HCT116 (cell line): ENCODE data around the gene RPL14. TPM values are rescaled to one million over a fixed set of nuclear protein-coding genes. Genes with fewer than 3 reads are reported as not detected.

ENCODE experiments used
- ATAC-seq: fragments of 200-7000 bp; cut with Tn5 transposase; 2 replicates; pipeline ENCODE4 v1.9.1; 2020; ENCODE audit warnings: mild to moderate bottlenecking, moderate library complexity
- BruUV-seq: library from RNA; stranded (reverse); fragments of 400-500 nt; replicated peaks from 2 replicates; lab custom pipeline; 2021; lab: Mats Ljungman, UMichigan
- CTCF ChIA-PET: fragments of 300-600 bp; sonication (Branson Sonifier 250); formaldehyde crosslinking; loops from one replicate; lab custom pipeline; 2021; ENCODE audit warnings: antibody characterized with exemption; lab: Charles Lee
- POLR2A ChIA-PET: fragments of 300-600, 350-600 bp; sonication (Branson Sonifier 250); formaldehyde crosslinking; loops from one replicate; lab custom pipeline; 2021; ENCODE audit warnings: antibody characterized with exemption; lab: Charles Lee
- RAD21 ChIA-PET, 2 experiments: fragments of 300-600 bp; sonication (Branson Sonifier 250); formaldehyde crosslinking; loops; one replicate each; lab custom pipeline; 2023; ENCODE audit warnings: low total read pairs in 2 of 2; ENCODE audit not compliant: uncharacterized antibody in 2 of 2, unreplicated experiment in 2 of 2, low non-redundant PET in 1 of 2; lab: Charles Lee
- DNase-seq: peaks from one replicate; pipeline ENCODE4 v3.0.0-alpha.2; 2010; ENCODE audit warnings: low read depth, low spot score
- H2AFZ ChIP-seq: fragments of 200-600 bp; shearing (Covaris generic), sonication (generic); 2 replicates; pipeline ENCODE4 v1.6.1; 2017; ENCODE audit warnings: low read depth, mixed run types, mixed read lengths, antibody characterized with exemption, low read length; ENCODE audit not compliant: poor library complexity, severe bottlenecking
- H3K27ac ChIP-seq: 2 replicates; pipeline ENCODE4 v1.5.1; 2012; ENCODE audit warnings: low read depth, low read length
- H3K27me3 ChIP-seq: fragments of 200-600 bp; sonication (generic); 2 replicates; pipeline ENCODE4 v1.6.1; 2016; ENCODE audit warnings: mixed run types, low read length, mixed read lengths; ENCODE audit not compliant: insufficient read depth
- H3K36me3 ChIP-seq, 2 experiments: fragments of 200-500 bp in 1 of 2; fragments of 200-600 bp in 1 of 2; sonication (Bioruptor generic) in 1 of 2; sonication (generic) in 1 of 2; 2 replicates each; pipeline versions ENCODE4 v1.5.1 to v1.6.1; 2014 to 2016; ENCODE audit warnings: low read length in 2 of 2, inconsistent platforms in 1 of 2, mixed read lengths in 1 of 2, mixed run types in 1 of 2; ENCODE audit not compliant: insufficient read depth in 2 of 2, control insufficient read depth in 1 of 2
- H3K4me1 ChIP-seq, 2 experiments: fragments of 200-600 bp in 1 of 2; sonication (generic) in 1 of 2; 2 replicates each; pipeline versions ENCODE4 v1.5.1 to v1.6.1; 2012 to 2017; ENCODE audit warnings: low read length in 2 of 2, inconsistent platforms in 1 of 2, mild to moderate bottlenecking in 1 of 2, mixed read lengths in 1 of 2, mixed run types in 1 of 2, moderate library complexity in 1 of 2; ENCODE audit not compliant: insufficient read depth in 2 of 2, control insufficient read depth in 1 of 2
- H3K4me2 ChIP-seq: fragments of 200-600 bp; sonication (generic); 2 replicates; pipeline ENCODE4 v1.6.1; 2017; ENCODE audit warnings: mixed run types, low read length, mixed read lengths
- H3K4me3 ChIP-seq, 2 experiments: fragments of 200-600 bp in 1 of 2; sonication (generic) in 1 of 2; replicated peaks in 1 of 2; 2 replicates each; pipeline ENCODE4 v1.5.1; 2011 to 2016; ENCODE audit warnings: low read length in 2 of 2, control low read depth in 1 of 2, low read depth in 1 of 2, mild to moderate bottlenecking in 1 of 2, mixed read lengths in 1 of 2, mixed run types in 1 of 2
- H3K79me2 ChIP-seq: fragments of 200-600 bp; sonication (generic); 2 replicates; pipeline ENCODE4 v1.6.1; 2017; ENCODE audit warnings: mild to moderate bottlenecking, mixed run types, low read length, moderate library complexity, mixed read lengths; ENCODE audit not compliant: insufficient read depth
- H3K9ac ChIP-seq: fragments of 200-600 bp; sonication (generic); 2 replicates; pipeline ENCODE4 v1.6.1; 2016; ENCODE audit warnings: low read length, mixed read lengths
- H3K9me2 ChIP-seq: fragments of 200-600 bp; sonication (generic), shearing (Covaris generic); 2 replicates; pipeline ENCODE4 v1.6.1; 2017; ENCODE audit warnings: mixed run types, mild to moderate bottlenecking, moderate library complexity; ENCODE audit not compliant: insufficient read depth
- H3K9me3 ChIP-seq, 2 experiments: fragments of 200-500 bp in 1 of 2; fragments of 200-600 bp in 1 of 2; sonication (Bioruptor generic) in 1 of 2; sonication (generic) in 1 of 2; 2 replicates each; pipeline ENCODE4 v1.6.1; 2014 to 2017; ENCODE audit warnings: low read length in 2 of 2, mixed read lengths in 2 of 2, inconsistent platforms in 1 of 2, low read depth in 1 of 2, mild to moderate bottlenecking in 1 of 2, mixed run types in 1 of 2, moderate library complexity in 1 of 2; ENCODE audit not compliant: control insufficient read depth in 1 of 2, insufficient read depth in 1 of 2
- H4K20me1 ChIP-seq: fragments of 200-600 bp; sonication (generic), shearing (Covaris generic); 2 replicates; pipeline ENCODE4 v1.6.1; 2017; ENCODE audit warnings: mixed run types, mild to moderate bottlenecking, moderate library complexity; ENCODE audit not compliant: insufficient read depth
- CBX3 ChIP-seq: IDR thresholded peaks from 2 replicates; pipeline ENCODE4 v1.6.1; 2012; ENCODE audit warnings: low read depth
- EGR1 ChIP-seq: IDR thresholded peaks from 2 replicates; pipeline ENCODE4 v1.6.1; 2012; ENCODE audit warnings: low read depth
- FOSL1 ChIP-seq: IDR thresholded peaks from 2 replicates; pipeline ENCODE4 v1.6.1; 2012; ENCODE audit warnings: low read depth
- JUND ChIP-seq: IDR thresholded peaks from 2 replicates; pipeline ENCODE4 v1.6.1; 2012
- POLR2A ChIP-seq: IDR thresholded peaks from 2 replicates; pipeline ENCODE4 v1.7.0; 2011; ENCODE audit warnings: borderline replicate concordance; ENCODE audit not compliant: insufficient read depth, insufficient read length; ENCODE audit errors: extremely low read depth
- POLR2AphosphoS5 ChIP-seq: IDR thresholded peaks from 2 replicates; pipeline ENCODE4 v1.6.1; 2011; ENCODE audit warnings: mild to moderate bottlenecking, low read depth, low read length, moderate library complexity
- SIN3A ChIP-seq: IDR thresholded peaks from 2 replicates; pipeline ENCODE4 v1.6.1; 2012; ENCODE audit warnings: low read depth
- SP1 ChIP-seq: IDR thresholded peaks from 2 replicates; pipeline ENCODE4 v1.6.1; 2012; ENCODE audit warnings: low read depth
- SRF ChIP-seq: IDR thresholded peaks from 2 replicates; pipeline ENCODE4 v1.6.1; 2012; ENCODE audit warnings: low read depth
- TCF7L2 ChIP-seq: IDR thresholded peaks from 2 replicates; pipeline ENCODE4 v1.7.0; 2011; ENCODE audit warnings: borderline replicate concordance, inconsistent platforms; ENCODE audit not compliant: insufficient read depth, insufficient read length; ENCODE audit errors: extremely low read depth
- ZFX ChIP-seq: fragments of 450-650 bp; IDR thresholded peaks from 2 replicates; pipeline ENCODE4 v1.6.1; 2017
- intact Hi-C: fragments of 100-400 bp; cut with micrococcal nuclease; formaldehyde crosslinking; loops from 2 replicates; pipeline ENCODE4 v1.10.0; 2022
- total RNA-seq: library from RNA; stranded (reverse); gene quantifications from one replicate; pipeline ENCODE4 v1.2.1, GENCODE V29; 2021; ENCODE audit not compliant: unreplicated experiment
- TF ChIP-seq, protein P1 (sequence below): IDR thresholded peaks from 2 replicates; pipeline ENCODE4 v1.6.1; 2012; ENCODE audit warnings: low read depth
- TF ChIP-seq, protein P2 (sequence below): IDR thresholded peaks from 2 replicates; pipeline ENCODE4 v1.6.1; 2011; ENCODE audit warnings: mild to moderate bottlenecking, low read length, moderate library complexity; ENCODE audit not compliant: insufficient replicate concordance; ENCODE audit errors: extremely low read depth
- TF ChIP-seq, protein P3 (sequence below), 3 experiments: fragments of 200-600 bp in 1 of 3; sonication (generic) in 1 of 3; IDR thresholded peaks in 2 of 3; conservative IDR thresholded peaks in 1 of 3; 2 replicates each; pipeline ENCODE4 v1.5.1; 2012 to 2017; ENCODE audit warnings: low read depth in 2 of 3, low read length in 2 of 3, antibody characterized with exemption in 1 of 3, borderline replicate concordance in 1 of 3, control low read depth in 1 of 3, mild to moderate bottlenecking in 1 of 3, mixed read lengths in 1 of 3, mixed run types in 1 of 3, moderate library complexity in 1 of 3; ENCODE audit not compliant: insufficient read depth in 1 of 3

Gene RPL14
- total RNA-seq, 1 experiment from 2014 or later = 2,938 TPM

DNA sequence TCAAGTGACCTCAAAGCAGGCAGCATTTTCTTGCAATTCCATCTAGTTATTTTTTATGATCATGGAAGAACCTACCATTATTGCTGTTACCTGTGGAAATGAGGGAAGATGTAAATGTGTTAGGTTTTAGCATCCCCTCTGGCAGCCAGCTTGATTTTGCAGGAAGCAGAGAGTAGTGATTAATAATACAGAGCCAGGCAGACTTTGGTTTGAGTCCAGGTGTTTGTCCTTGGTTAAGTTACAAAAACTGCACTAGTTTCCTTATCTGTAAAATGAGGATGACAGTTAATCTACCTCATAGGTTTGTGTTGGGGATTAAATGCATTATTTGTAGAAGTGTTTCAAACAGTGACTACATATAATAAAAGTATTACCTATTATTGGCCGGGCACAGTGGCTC, 60.9 kb downstream of the RPL14 start:
- H3K79me2 ChIP-seq = no peaks in the 10 kb centered on the region
- H2AFZ ChIP-seq = no peak overlapping the region
- ChIA-PET CTCF (no interaction called here), RAD21 (no interaction called here), POLR2A (no interaction called here)
- H3K27ac ChIP-seq = no peak overlapping the region
- TF ChIP-seq POLR2A (no peak), POLR2AphosphoS5 (no peak), TCF7L2 (no peak), JUND (no peak), CBX3 (no peak), SRF (no peak), SIN3A (no peak), EGR1 (no peak), SP1 (no peak), FOSL1 (no peak), ZFX (no peak)
- TF ChIP-seq, protein P1, sequence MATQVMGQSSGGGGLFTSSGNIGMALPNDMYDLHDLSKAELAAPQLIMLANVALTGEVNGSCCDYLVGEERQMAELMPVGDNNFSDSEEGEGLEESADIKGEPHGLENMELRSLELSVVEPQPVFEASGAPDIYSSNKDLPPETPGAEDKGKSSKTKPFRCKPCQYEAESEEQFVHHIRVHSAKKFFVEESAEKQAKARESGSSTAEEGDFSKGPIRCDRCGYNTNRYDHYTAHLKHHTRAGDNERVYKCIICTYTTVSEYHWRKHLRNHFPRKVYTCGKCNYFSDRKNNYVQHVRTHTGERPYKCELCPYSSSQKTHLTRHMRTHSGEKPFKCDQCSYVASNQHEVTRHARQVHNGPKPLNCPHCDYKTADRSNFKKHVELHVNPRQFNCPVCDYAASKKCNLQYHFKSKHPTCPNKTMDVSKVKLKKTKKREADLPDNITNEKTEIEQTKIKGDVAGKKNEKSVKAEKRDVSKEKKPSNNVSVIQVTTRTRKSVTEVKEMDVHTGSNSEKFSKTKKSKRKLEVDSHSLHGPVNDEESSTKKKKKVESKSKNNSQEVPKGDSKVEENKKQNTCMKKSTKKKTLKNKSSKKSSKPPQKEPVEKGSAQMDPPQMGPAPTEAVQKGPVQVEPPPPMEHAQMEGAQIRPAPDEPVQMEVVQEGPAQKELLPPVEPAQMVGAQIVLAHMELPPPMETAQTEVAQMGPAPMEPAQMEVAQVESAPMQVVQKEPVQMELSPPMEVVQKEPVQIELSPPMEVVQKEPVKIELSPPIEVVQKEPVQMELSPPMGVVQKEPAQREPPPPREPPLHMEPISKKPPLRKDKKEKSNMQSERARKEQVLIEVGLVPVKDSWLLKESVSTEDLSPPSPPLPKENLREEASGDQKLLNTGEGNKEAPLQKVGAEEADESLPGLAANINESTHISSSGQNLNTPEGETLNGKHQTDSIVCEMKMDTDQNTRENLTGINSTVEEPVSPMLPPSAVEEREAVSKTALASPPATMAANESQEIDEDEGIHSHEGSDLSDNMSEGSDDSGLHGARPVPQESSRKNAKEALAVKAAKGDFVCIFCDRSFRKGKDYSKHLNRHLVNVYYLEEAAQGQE = no peak
- TF ChIP-seq, protein P2, sequence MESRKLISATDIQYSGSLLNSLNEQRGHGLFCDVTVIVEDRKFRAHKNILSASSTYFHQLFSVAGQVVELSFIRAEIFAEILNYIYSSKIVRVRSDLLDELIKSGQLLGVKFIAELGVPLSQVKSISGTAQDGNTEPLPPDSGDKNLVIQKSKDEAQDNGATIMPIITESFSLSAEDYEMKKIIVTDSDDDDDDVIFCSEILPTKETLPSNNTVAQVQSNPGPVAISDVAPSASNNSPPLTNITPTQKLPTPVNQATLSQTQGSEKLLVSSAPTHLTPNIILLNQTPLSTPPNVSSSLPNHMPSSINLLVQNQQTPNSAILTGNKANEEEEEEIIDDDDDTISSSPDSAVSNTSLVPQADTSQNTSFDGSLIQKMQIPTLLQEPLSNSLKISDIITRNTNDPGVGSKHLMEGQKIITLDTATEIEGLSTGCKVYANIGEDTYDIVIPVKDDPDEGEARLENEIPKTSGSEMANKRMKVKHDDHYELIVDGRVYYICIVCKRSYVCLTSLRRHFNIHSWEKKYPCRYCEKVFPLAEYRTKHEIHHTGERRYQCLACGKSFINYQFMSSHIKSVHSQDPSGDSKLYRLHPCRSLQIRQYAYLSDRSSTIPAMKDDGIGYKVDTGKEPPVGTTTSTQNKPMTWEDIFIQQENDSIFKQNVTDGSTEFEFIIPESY = no peak
- TF ChIP-seq, protein P3, sequence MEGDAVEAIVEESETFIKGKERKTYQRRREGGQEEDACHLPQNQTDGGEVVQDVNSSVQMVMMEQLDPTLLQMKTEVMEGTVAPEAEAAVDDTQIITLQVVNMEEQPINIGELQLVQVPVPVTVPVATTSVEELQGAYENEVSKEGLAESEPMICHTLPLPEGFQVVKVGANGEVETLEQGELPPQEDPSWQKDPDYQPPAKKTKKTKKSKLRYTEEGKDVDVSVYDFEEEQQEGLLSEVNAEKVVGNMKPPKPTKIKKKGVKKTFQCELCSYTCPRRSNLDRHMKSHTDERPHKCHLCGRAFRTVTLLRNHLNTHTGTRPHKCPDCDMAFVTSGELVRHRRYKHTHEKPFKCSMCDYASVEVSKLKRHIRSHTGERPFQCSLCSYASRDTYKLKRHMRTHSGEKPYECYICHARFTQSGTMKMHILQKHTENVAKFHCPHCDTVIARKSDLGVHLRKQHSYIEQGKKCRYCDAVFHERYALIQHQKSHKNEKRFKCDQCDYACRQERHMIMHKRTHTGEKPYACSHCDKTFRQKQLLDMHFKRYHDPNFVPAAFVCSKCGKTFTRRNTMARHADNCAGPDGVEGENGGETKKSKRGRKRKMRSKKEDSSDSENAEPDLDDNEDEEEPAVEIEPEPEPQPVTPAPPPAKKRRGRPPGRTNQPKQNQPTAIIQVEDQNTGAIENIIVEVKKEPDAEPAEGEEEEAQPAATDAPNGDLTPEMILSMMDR (IDR thresholded peaks at IDR 0.05 in 2 of 3, conservative IDR thresholded peaks at IDR 0.05 in 1 of 3; ENCODE audit: borderline replicate concordance in 1 of 3, insufficient read depth in 1 of 3, low read depth in 2 of 3, low read length in 2 of 3) = no peak
- no peaks in the 10 kb centered on the region for H4K20me1 ChIP-seq
- peaks cover 4 to 9% of the 10 kb centered on the region in 2 experiments; a peak in 2 of 4 replicates for H3K36me3 ChIP-seq
- no peaks in the 10 kb centered on the region for H3K9me2 ChIP-seq
- H3K4me3 ChIP-seq = no peak overlapping the region
- no peaks in the 10 kb centered on the region for H3K9me3 ChIP-seq
- no peak overlapping the region for H3K4me2 ChIP-seq
- intact Hi-C loops = no loop called here
- no peaks in the 10 kb centered on the region for H3K27me3 ChIP-seq
- H3K4me1 ChIP-seq = no peaks in the 10 kb centered on the region
- ATAC-seq (no peak), DNase-seq (no peak)
- no TSS peak for BruUV-seq
- no peak overlapping the region for H3K9ac ChIP-seq
